Upper lobe of left lung (tissue), 4 donors: ENCODE measurements around the gene CSF1.

Experiments used
- CTCF ChIP-seq, 6 experiments: fragments of 450-650 bp in 4 of 6; fragments of 200-600 bp in 2 of 6; sonication (generic) in 2 of 6; IDR thresholded peaks; one replicate each; pipeline ENCODE4 v1.5.1; 2016 to 2019; ENCODE audit warnings: antibody characterized with exemption in 6 of 6
- EP300 ChIP-seq, 4 donors: sonication (generic); formaldehyde crosslinking; IDR thresholded peaks; one replicate each; pipeline ENCODE4 v1.5.1; 2017; ENCODE audit warnings: antibody characterized with exemption in 4 of 4, control low read depth in 2 of 4
- POLR2A ChIP-seq, 4 donors: fragments of 450-650 bp; IDR thresholded peaks; one replicate each; pipeline ENCODE4 v1.5.1; 2016 to 2017; ENCODE audit warnings: antibody characterized with exemption in 4 of 4, mild to moderate bottlenecking in 2 of 4
- POLR2AphosphoS5 ChIP-seq, 2 donors: sonication (generic); formaldehyde crosslinking; IDR thresholded peaks; one replicate each; pipeline ENCODE4 v1.5.1; 2017; ENCODE audit warnings: antibody characterized with exemption in 2 of 2

GRCh38 chr1:109928591-109929111 lies 18.0 kb downstream of the CSF1 start:
- TF ChIP-seq CTCF (IDR thresholded peaks at IDR 0.05) (no peak), EP300 (IDR thresholded peaks at IDR 0.05) (no peak), POLR2AphosphoS5 (IDR thresholded peaks at IDR 0.05) (no peak), POLR2A (IDR thresholded peaks at IDR 0.05) (no peak)
